ENCODE data around the gene HPS5.

- no peak for TF ChIP-seq POLR2A (IDR thresholded peaks at IDR 0.05; ENCODE audit: low read depth, low read length)
- TF ChIP-seq TAF1 (IDR thresholded peaks at IDR 0.05; ENCODE audit: low read depth, low read length), result no peak
Observed at GRCh38 chr11:18294862-18295261, 27.1 kb downstream of the HPS5 start.

Data from GM12891 (cell line).